ENCODE results near the gene ARL15.
"Not testable (repeated sequence)": the region's sequence is repeated elsewhere in the genome, so short reads cannot be mapped to it uniquely, and the experiment has no call there.

ARL15 gene

DNA sequence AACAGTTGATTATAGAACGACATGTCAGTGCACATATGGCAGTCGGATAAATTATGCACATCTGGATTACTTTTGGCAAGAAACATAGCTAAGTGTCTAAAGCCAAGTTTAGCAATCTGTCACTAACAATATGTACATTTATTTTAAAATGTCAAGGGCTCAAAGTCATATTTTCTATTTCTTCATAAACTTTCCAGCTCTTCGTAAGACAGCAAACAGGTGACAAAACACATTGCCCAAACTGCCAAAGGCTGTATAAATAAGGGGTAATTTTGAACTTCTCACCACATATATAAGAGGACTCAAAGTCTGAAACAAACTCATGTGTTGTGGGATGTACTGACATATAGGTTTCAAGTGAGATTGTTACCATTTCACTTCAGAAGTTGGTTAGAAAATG lies 237.2 kb downstream of the ARL15 start:
- H3K27ac ChIP-seq: no peak overlapping the region
- H3K9me3 ChIP-seq: no peaks in the 10 kb centered on the region
- no peaks in the 10 kb centered on the region for H3K27me3 ChIP-seq
- no peak overlapping the region for H3K4me3 ChIP-seq (ENCODE audit: low read depth in 1 of 2, low read length in 1 of 2)
- H3K4me1 ChIP-seq (ENCODE audit: control insufficient read depth in 1 of 2, insufficient read depth in 1 of 2, low read depth in 1 of 2, low read length in 1 of 2): no peaks in the 10 kb centered on the region
- TF ChIP-seq, protein P1, sequence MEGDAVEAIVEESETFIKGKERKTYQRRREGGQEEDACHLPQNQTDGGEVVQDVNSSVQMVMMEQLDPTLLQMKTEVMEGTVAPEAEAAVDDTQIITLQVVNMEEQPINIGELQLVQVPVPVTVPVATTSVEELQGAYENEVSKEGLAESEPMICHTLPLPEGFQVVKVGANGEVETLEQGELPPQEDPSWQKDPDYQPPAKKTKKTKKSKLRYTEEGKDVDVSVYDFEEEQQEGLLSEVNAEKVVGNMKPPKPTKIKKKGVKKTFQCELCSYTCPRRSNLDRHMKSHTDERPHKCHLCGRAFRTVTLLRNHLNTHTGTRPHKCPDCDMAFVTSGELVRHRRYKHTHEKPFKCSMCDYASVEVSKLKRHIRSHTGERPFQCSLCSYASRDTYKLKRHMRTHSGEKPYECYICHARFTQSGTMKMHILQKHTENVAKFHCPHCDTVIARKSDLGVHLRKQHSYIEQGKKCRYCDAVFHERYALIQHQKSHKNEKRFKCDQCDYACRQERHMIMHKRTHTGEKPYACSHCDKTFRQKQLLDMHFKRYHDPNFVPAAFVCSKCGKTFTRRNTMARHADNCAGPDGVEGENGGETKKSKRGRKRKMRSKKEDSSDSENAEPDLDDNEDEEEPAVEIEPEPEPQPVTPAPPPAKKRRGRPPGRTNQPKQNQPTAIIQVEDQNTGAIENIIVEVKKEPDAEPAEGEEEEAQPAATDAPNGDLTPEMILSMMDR (IDR thresholded peaks at IDR 0.05): no peak
- no peaks in the 10 kb centered on the region for H3K36me3 ChIP-seq

GRCh38 chr5:54066433-54066832 lies 243.9 kb downstream of the ARL15 start:
- H3K27me3 ChIP-seq: no peaks in the 10 kb centered on the region
- H3K4me1 ChIP-seq (ENCODE audit: control insufficient read depth in 1 of 2, insufficient read depth in 1 of 2, low read depth in 1 of 2, low read length in 1 of 2): no peaks in the 10 kb centered on the region
- H3K4me3 ChIP-seq (ENCODE audit: low read depth in 1 of 2, low read length in 1 of 2): no peak overlapping the region
- TF ChIP-seq, protein P1 (IDR thresholded peaks at IDR 0.05): no peak
- no peak overlapping the region for H3K27ac ChIP-seq
- no peaks in the 10 kb centered on the region for H3K9me3 ChIP-seq
- no peaks in the 10 kb centered on the region for H3K36me3 ChIP-seq

DNA sequence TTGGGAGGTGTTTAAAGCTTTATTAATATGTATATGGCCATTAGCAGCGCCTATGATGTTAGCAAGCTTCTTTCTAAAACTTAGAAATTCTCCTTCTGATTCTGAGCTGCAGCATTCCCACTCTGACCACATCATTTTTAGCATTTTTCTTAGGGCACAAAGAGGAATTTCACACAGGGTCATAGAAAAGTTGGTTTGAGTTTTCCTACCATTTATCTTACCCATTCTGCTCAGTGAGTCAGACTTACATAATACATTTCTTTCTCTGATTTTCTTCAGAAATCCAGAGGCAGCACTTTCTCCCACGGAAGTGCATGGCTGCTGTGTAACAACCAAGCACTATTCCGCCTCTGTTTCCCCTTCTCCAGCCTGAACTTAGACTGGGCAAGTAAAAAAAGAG lies 246.6 kb downstream of the ARL15 start:
- H3K36me3 ChIP-seq: no peaks in the 10 kb centered on the region
- TF ChIP-seq, protein P1 (IDR thresholded peaks at IDR 0.05): no peak
- no peak overlapping the region for H3K27ac ChIP-seq

GRCh38 chr5:54062958-54063357 lies 247.4 kb downstream of the ARL15 start:
- no peaks in the 10 kb centered on the region for H3K4me1 ChIP-seq (ENCODE audit: control insufficient read depth in 1 of 2, insufficient read depth in 1 of 2, low read depth in 1 of 2, low read length in 1 of 2)
- H3K36me3 ChIP-seq: no peaks in the 10 kb centered on the region
- H3K4me3 ChIP-seq (ENCODE audit: low read depth in 1 of 2, low read length in 1 of 2): no peak overlapping the region
- H3K27ac ChIP-seq: no peak overlapping the region
- TF ChIP-seq, protein P1 (IDR thresholded peaks at IDR 0.05): no peak
- H3K9me3 ChIP-seq: no peaks in the 10 kb centered on the region
- H3K27me3 ChIP-seq: no peaks in the 10 kb centered on the region

More for the DNA sequence above, 246.6 kb downstream of the ARL15 start:
- Histone ChIP-seq H3K9me3 (no peaks in the 10 kb centered on the region), H3K4me1 (ENCODE audit: control insufficient read depth in 1 of 2, insufficient read depth in 1 of 2, low read depth in 1 of 2, low read length in 1 of 2) (no peaks in the 10 kb centered on the region), H3K4me3 (ENCODE audit: low read depth in 1 of 2, low read length in 1 of 2) (no peak overlapping the region), H3K27me3 (no peaks in the 10 kb centered on the region)

DNA sequence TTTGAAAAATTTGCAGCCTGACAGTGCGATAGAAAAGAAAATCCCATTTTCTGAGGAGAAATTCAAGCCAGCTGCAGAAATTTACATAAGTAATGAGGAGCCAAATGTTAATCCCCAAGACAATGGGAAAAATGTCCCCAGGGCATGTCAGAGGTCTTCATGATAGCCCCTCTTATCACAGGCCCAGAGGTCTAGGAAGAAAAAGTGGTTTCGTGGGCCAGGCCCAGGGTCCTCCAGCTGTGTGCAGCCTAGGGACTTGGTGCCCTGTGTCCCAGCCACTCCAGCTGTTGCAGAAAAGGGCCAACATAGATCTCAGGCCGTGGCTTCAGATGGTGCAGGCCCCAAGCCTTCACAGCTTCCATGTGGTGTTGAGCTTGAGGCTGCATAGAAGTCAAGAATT lies 249.5 kb downstream of the ARL15 start:
- H3K36me3 ChIP-seq; H3K9me3 ChIP-seq; H3K4me1 ChIP-seq (ENCODE audit: control insufficient read depth in 1 of 2, insufficient read depth in 1 of 2, low read depth in 1 of 2, low read length in 1 of 2); H3K27ac ChIP-seq; H3K4me3 ChIP-seq (ENCODE audit: low read depth in 1 of 2, low read length in 1 of 2); H3K27me3 ChIP-seq: not testable (repeated sequence)

DNA sequence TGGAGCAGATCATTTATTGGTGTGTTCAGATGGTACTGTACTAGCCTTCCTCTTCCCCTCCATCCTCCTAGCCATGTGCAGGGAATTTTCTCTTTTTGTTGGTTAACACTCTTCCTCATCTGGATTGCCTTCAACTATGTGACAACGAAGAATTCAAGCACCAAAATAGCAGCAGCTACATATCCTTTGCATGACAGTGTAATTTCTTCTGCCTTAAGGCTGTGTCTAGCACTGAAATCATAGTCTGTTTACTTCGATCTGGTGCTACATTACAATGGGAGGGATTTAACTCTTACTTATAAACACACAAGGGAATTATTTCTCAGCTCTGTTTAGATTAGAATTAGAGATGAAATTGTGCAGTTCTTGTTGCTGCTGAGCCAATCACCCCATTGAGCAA lies 260.4 kb downstream of the ARL15 start:
- Histone ChIP-seq H3K4me3 (ENCODE audit: low read depth in 1 of 2, low read length in 1 of 2) (no peak overlapping the region), H3K27ac (no peak overlapping the region), H3K4me1 (ENCODE audit: control insufficient read depth in 1 of 2, insufficient read depth in 1 of 2, low read depth in 1 of 2, low read length in 1 of 2) (no peaks in the 10 kb centered on the region), H3K27me3 (no peaks in the 10 kb centered on the region), H3K36me3 (no peaks in the 10 kb centered on the region), H3K9me3 (no peaks in the 10 kb centered on the region)
- TF ChIP-seq, protein P1 (IDR thresholded peaks at IDR 0.05): no peak

Data from neutrophil (primary cell).